Measurements from ENCODE around the gene CORO2A.

DNA sequence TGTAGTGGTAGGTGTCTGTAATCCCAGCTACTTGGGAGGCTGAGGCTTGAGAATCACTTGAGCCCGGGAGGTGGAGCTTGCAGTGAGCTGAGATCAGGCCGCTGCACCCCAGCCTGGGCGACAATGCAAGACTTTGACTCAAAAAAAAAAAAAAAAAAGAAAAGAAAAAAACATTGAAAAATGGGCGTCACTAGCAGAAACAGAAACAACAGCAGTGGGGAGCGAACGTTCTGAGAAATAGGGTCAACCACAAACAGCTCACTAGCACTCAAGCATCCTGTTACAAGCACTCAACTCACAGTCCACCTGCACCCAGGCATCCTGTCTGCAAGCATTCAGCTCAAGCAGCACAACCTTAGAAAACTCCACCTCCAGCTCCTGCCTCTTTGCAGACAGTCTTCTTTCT lies 90.6 kb downstream of the CORO2A start:
- no peak for TF ChIP-seq SPI1 (IDR thresholded peaks at IDR 0.05; ENCODE audit: low read depth, low read length)
- peak; percentile 49; the same call in 1 of the 2 replicates for TF ChIP-seq POLR2A (IDR thresholded peaks at IDR 0.05; ENCODE audit: low read depth, low read length)
- TF ChIP-seq POU2F2 (IDR thresholded peaks at IDR 0.05; ENCODE audit: low read depth, low read length), result peak; percentile 77
- TF ChIP-seq POLR2AphosphoS5 (IDR thresholded peaks at IDR 0.05; ENCODE audit: low read depth, low read length), result no peak
- TF ChIP-seq TAF1 (IDR thresholded peaks at IDR 0.05; ENCODE audit: low read depth, low read length), result no peak
